ENCODE measurements around the gene ZNF888.

DNA sequence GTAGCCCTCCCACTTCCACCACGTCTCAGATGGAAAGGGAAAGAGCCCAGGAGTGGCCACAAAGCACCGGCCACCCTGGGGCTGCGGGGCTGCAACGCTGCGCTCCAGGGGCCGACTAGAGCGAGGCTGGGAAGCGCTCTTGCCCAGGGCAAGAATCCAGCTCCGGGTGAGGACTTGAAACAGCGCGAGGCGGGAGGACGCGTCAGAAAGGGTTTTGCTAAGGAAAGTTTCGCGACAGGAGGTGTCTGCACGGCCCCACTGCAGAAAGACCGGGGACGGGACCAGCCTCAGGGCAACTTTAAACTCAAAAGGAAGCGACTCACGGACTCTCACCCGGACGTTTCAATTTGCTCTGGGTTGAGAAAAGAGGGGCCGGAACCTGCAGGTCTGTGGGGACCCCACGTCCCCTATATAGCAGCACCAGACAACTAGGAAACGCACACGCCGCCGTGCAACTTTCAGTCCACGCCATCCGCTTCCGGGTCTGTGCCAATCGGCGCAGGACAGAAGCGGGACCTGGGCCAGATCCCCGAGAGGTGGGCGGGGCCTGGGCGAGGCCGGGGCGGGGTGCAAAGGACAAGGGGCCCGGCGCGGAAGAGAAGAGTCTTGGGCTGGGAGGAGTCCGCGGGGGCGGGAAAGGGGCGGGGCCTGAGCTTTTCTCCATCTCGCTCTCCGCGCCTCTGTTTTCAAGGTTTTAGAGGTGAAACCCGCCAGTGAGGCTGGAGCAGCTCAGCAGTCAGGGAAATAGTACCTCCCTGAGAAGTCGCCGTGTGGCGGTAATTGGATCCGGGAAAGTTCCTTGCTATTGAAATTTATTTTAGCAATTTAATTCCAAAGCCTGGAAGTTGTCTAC, 39.4 kb upstream of the ZNF888 start, which contains the start of gene ZNF816:
- TF ChIP-seq, protein P1, sequence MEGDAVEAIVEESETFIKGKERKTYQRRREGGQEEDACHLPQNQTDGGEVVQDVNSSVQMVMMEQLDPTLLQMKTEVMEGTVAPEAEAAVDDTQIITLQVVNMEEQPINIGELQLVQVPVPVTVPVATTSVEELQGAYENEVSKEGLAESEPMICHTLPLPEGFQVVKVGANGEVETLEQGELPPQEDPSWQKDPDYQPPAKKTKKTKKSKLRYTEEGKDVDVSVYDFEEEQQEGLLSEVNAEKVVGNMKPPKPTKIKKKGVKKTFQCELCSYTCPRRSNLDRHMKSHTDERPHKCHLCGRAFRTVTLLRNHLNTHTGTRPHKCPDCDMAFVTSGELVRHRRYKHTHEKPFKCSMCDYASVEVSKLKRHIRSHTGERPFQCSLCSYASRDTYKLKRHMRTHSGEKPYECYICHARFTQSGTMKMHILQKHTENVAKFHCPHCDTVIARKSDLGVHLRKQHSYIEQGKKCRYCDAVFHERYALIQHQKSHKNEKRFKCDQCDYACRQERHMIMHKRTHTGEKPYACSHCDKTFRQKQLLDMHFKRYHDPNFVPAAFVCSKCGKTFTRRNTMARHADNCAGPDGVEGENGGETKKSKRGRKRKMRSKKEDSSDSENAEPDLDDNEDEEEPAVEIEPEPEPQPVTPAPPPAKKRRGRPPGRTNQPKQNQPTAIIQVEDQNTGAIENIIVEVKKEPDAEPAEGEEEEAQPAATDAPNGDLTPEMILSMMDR (IDR thresholded peaks at IDR 0.05), result no peak
- TF ChIP-seq POLR2A (IDR thresholded peaks at IDR 0.05), result peak; percentile 38 to 47
